Neural cell (in vitro differentiated cells): Measurements from ENCODE around the gene PDILT. TPM values are rescaled to one million over a fixed set of nuclear protein-coding genes. Genes with fewer than 3 reads are reported as not detected.

ENCODE experiments used
- H2AFZ ChIP-seq: fragments of 200-600, 300-800 bp; sonication (generic), shearing (Covaris generic); 2 replicates; pipeline ENCODE4 v1.6.0; 2014; ENCODE audit warnings: low read depth, mild to moderate bottlenecking, antibody characterized with exemption, low read length, moderate library complexity
- H3F3A ChIP-seq: fragments of 200-600 bp; shearing (Covaris generic); 2 replicates; pipeline ENCODE4 v1.6.1; 2016; ENCODE audit warnings: mild to moderate bottlenecking, moderate library complexity, mixed read lengths, antibody characterized with exemption, low read length; ENCODE audit not compliant: insufficient read depth, poor library complexity, severe bottlenecking
- H3K27ac ChIP-seq: fragments of 200-600, 300-800 bp; sonication (generic), shearing (Covaris generic); 2 replicates; pipeline ENCODE4 v1.5.1; 2014; ENCODE audit warnings: mild to moderate bottlenecking, low read length, moderate library complexity
- H3K27me3 ChIP-seq: fragments of 300-800, 200-600 bp; sonication (generic), shearing (Covaris generic); 2 replicates; pipeline ENCODE4 v1.6.0; 2014; ENCODE audit warnings: mild to moderate bottlenecking, low read depth, low read length, moderate library complexity; ENCODE audit not compliant: insufficient read depth
- H3K36me3 ChIP-seq: fragments of 300-800, 200-600 bp; sonication (generic), shearing (Covaris generic); 2 replicates; pipeline ENCODE4 v1.5.1; 2014; ENCODE audit warnings: mild to moderate bottlenecking, antibody characterized with exemption, low read length, moderate library complexity; ENCODE audit not compliant: insufficient read depth
- H3K4me2 ChIP-seq: fragments of 300-800, 200-600 bp; sonication (generic), shearing (Covaris generic); 2 replicates; pipeline ENCODE4 v1.6.0; 2014; ENCODE audit warnings: mild to moderate bottlenecking, low read length
- H3K4me3 ChIP-seq: fragments of 300-800, 200-600 bp; sonication (generic), shearing (Covaris generic); 2 replicates; pipeline ENCODE4 v1.5.1; 2014; ENCODE audit warnings: mild to moderate bottlenecking, low read length, moderate library complexity
- H3K79me2 ChIP-seq: fragments of 200-600 bp; shearing (Covaris generic); replicated peaks from 2 replicates; pipeline ENCODE4 v1.6.0; 2014; ENCODE audit warnings: mild to moderate bottlenecking, low read length, moderate library complexity; ENCODE audit not compliant: insufficient read depth
- H3K9ac ChIP-seq: fragments of 300-800, 200-600 bp; sonication (generic), shearing (Covaris generic); 2 replicates; pipeline ENCODE4 v1.6.1; 2016; ENCODE audit warnings: mild to moderate bottlenecking, low read length, mixed read lengths
- H3K9me2 ChIP-seq: fragments of 200-600 bp; shearing (Covaris generic); 2 replicates; pipeline ENCODE4 v1.6.1; 2016; ENCODE audit warnings: mild to moderate bottlenecking, low read length, mixed read lengths; ENCODE audit not compliant: insufficient read depth
- H3K9me3 ChIP-seq: fragments of 200-600, 300-800 bp; sonication (generic), shearing (Covaris generic); 2 replicates; pipeline ENCODE4 v1.6.1; 2016; ENCODE audit warnings: mild to moderate bottlenecking, mixed run types, low read length, moderate library complexity, mixed read lengths
- H4K20me1 ChIP-seq: fragments of 200-600 bp; shearing (Covaris generic); 2 replicates; pipeline ENCODE4 v1.6.1; 2016; ENCODE audit warnings: mild to moderate bottlenecking, mixed run types; ENCODE audit not compliant: insufficient read depth
- EP300 ChIP-seq: fragments of 450-650 bp; conservative IDR thresholded peaks from 2 replicates; pipeline ENCODE4 v1.6.1; 2014; ENCODE audit warnings: antibody characterized with exemption, mild to moderate bottlenecking, moderate library complexity; ENCODE audit not compliant: poor library complexity, severe bottlenecking
- EZH2 ChIP-seq: fragments of 200-600, 300-800 bp; shearing (Covaris generic), sonication (generic); IDR thresholded peaks from 2 replicates; pipeline ENCODE4 v1.6.1; 2014; ENCODE audit warnings: antibody characterized with exemption, low read length, borderline replicate concordance, mild to moderate bottlenecking; ENCODE audit not compliant: insufficient read depth, poor library complexity, severe bottlenecking
- MXI1 ChIP-seq: fragments of 450-650 bp; conservative IDR thresholded peaks from 2 replicates; pipeline ENCODE4 v1.6.1; 2014; ENCODE audit warnings: antibody characterized with exemption, mild to moderate bottlenecking; ENCODE audit not compliant: poor library complexity, severe bottlenecking
- POLR2AphosphoS5 ChIP-seq: IDR thresholded peaks from 2 replicates; pipeline ENCODE4 v1.6.1; 2012
- RAD21 ChIP-seq: fragments of 450-650 bp; conservative IDR thresholded peaks from 2 replicates; pipeline ENCODE4 v1.6.1; 2014; ENCODE audit warnings: antibody characterized with exemption, mild to moderate bottlenecking, moderate library complexity
- SMC3 ChIP-seq: fragments of 450-650 bp; conservative IDR thresholded peaks from 2 replicates; pipeline ENCODE4 v1.6.1; 2014; ENCODE audit warnings: antibody characterized with exemption, mild to moderate bottlenecking, moderate library complexity; ENCODE audit not compliant: poor library complexity
- TAF1 ChIP-seq: IDR thresholded peaks from 2 replicates; pipeline ENCODE4 v1.6.1; 2012; ENCODE audit warnings: low read depth
- polyA plus RNA-seq: library from polyadenylated mRNA; depleted of rRNA; stranded (reverse); fragments of >200 nt; gene quantifications from 2 replicates; pipeline ENCODE4 v1.2.3, GENCODE V29; 2014
- TF ChIP-seq, protein P1 (sequence below): IDR thresholded peaks from 2 replicates; pipeline ENCODE4 v1.6.1; 2012; ENCODE audit warnings: borderline replicate concordance
- TF ChIP-seq, protein P2 (sequence below): fragments of 450-650 bp; IDR thresholded peaks from 2 replicates; pipeline ENCODE4 v1.5.1; 2014; ENCODE audit warnings: antibody characterized with exemption, mild to moderate bottlenecking, moderate library complexity; ENCODE audit not compliant: poor library complexity, severe bottlenecking

PDILT gene
- polyA plus RNA-seq, 1 donor from 2014 or later = not detected

DNA sequence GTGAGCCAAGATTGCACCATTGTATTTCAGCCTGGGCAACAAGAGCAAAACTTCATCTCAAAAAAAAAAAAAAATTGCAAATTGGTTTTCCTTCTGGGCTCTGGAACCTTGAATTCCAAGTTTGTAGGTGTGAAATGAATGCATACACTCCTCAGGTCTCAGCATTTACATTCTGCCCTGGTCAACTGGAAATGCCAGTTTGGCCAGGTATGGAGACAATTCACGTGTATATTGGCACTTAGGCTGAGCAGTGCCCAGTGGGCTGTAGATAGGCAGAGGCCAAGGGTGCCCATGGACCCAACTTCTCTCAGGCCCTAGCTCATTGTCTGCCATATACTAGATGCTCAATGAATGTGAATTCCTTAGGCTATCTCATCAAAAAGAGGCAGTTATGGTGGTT lies 15.7 kb downstream of the PDILT start:
- Histone ChIP-seq H2AFZ (no peak overlapping the region), H3K27ac (no peak overlapping the region), H3K27me3 (no peaks in the 10 kb centered on the region), H3K36me3 (no peaks in the 10 kb centered on the region), H3K4me3 (no peak overlapping the region), H4K20me1 (no peaks in the 10 kb centered on the region), H3K9me3 (no peaks in the 10 kb centered on the region), H3K9me2 (no peaks in the 10 kb centered on the region), H3F3A (no peaks in the 10 kb centered on the region), H3K9ac (no peak overlapping the region), H3K79me2 (no peaks in the 10 kb centered on the region), H3K4me2 (no peak overlapping the region)
- TF ChIP-seq, protein P1, sequence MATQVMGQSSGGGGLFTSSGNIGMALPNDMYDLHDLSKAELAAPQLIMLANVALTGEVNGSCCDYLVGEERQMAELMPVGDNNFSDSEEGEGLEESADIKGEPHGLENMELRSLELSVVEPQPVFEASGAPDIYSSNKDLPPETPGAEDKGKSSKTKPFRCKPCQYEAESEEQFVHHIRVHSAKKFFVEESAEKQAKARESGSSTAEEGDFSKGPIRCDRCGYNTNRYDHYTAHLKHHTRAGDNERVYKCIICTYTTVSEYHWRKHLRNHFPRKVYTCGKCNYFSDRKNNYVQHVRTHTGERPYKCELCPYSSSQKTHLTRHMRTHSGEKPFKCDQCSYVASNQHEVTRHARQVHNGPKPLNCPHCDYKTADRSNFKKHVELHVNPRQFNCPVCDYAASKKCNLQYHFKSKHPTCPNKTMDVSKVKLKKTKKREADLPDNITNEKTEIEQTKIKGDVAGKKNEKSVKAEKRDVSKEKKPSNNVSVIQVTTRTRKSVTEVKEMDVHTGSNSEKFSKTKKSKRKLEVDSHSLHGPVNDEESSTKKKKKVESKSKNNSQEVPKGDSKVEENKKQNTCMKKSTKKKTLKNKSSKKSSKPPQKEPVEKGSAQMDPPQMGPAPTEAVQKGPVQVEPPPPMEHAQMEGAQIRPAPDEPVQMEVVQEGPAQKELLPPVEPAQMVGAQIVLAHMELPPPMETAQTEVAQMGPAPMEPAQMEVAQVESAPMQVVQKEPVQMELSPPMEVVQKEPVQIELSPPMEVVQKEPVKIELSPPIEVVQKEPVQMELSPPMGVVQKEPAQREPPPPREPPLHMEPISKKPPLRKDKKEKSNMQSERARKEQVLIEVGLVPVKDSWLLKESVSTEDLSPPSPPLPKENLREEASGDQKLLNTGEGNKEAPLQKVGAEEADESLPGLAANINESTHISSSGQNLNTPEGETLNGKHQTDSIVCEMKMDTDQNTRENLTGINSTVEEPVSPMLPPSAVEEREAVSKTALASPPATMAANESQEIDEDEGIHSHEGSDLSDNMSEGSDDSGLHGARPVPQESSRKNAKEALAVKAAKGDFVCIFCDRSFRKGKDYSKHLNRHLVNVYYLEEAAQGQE = no peak
- TF ChIP-seq, protein P2, sequence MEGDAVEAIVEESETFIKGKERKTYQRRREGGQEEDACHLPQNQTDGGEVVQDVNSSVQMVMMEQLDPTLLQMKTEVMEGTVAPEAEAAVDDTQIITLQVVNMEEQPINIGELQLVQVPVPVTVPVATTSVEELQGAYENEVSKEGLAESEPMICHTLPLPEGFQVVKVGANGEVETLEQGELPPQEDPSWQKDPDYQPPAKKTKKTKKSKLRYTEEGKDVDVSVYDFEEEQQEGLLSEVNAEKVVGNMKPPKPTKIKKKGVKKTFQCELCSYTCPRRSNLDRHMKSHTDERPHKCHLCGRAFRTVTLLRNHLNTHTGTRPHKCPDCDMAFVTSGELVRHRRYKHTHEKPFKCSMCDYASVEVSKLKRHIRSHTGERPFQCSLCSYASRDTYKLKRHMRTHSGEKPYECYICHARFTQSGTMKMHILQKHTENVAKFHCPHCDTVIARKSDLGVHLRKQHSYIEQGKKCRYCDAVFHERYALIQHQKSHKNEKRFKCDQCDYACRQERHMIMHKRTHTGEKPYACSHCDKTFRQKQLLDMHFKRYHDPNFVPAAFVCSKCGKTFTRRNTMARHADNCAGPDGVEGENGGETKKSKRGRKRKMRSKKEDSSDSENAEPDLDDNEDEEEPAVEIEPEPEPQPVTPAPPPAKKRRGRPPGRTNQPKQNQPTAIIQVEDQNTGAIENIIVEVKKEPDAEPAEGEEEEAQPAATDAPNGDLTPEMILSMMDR = no peak
- TF ChIP-seq EP300 (no peak), RAD21 (no peak), SMC3 (no peak), MXI1 (no peak), TAF1 (no peak), POLR2AphosphoS5 (no peak), EZH2 (no peak)

DNA sequence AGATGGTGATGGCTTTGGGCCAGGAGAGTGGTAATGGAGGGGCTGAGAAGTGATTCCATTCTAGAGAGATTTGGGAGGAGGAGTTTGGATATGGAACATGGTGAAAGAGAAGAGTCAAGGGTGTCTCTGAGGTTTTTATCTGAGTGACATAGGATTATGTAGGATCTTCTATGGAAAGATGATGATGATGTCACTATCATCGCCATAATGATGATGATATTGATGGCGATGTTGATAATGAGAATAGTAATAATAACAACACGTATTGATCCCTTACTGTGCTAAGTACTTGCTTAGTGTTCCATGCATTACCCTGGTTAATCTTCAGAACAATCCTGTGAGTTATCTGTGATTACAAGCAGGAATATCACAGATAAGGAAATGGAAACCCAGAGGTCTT lies 16.6 kb downstream of the PDILT start:
- Histone ChIP-seq H3K27ac (no peak overlapping the region), H3K9ac (no peak overlapping the region), H3K4me2 (no peak overlapping the region), H3K9me3 (no peaks in the 10 kb centered on the region), H3K4me3 (no peak overlapping the region), H3K27me3 (no peaks in the 10 kb centered on the region), H3F3A (no peaks in the 10 kb centered on the region), H3K36me3 (no peaks in the 10 kb centered on the region), H3K9me2 (no peaks in the 10 kb centered on the region), H4K20me1 (no peaks in the 10 kb centered on the region), H2AFZ (no peak overlapping the region), H3K79me2 (no peaks in the 10 kb centered on the region)
- TF ChIP-seq TAF1 = no peak
- no peak for TF ChIP-seq POLR2AphosphoS5
- TF ChIP-seq EZH2 = no peak
- no peak for TF ChIP-seq SMC3
- no peak for TF ChIP-seq RAD21
- TF ChIP-seq, protein P1 = no peak
- TF ChIP-seq, protein P2 = no peak
- no peak for TF ChIP-seq MXI1
- no peak for TF ChIP-seq EP300
